ENCODE data around the gene NPAS3. TPM values are rescaled to one million over a fixed set of nuclear protein-coding genes. Genes with fewer than 3 reads are reported as not detected.

Gene NPAS3
- total RNA-seq, 6 experiments from 2014 or later, result 0.11 to 0.83 (median 0.21) TPM; not detected in 2

DNA sequence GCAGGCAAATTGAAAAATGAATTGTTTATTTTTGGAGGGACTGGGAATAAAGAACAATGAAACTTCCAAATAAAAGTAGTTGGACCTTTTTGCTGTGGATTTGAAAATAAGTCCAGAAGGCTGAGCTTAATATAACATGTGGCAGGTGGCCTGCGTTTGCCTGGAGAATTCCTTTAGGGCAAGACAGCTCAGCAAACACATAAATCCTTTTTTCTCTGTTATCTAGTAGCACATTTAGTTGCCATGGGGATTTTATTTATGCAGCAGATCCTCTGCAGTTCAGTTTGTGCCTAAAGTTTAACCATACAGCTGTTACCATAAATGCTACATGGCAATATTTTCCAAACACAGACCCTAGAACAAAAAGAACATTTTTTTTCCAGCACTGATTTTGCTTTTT is 180.0 kb downstream of the NPAS3 start:
- no peak for TF ChIP-seq POLR2A (IDR thresholded peaks at IDR 0.05)
- TF ChIP-seq, protein P1, sequence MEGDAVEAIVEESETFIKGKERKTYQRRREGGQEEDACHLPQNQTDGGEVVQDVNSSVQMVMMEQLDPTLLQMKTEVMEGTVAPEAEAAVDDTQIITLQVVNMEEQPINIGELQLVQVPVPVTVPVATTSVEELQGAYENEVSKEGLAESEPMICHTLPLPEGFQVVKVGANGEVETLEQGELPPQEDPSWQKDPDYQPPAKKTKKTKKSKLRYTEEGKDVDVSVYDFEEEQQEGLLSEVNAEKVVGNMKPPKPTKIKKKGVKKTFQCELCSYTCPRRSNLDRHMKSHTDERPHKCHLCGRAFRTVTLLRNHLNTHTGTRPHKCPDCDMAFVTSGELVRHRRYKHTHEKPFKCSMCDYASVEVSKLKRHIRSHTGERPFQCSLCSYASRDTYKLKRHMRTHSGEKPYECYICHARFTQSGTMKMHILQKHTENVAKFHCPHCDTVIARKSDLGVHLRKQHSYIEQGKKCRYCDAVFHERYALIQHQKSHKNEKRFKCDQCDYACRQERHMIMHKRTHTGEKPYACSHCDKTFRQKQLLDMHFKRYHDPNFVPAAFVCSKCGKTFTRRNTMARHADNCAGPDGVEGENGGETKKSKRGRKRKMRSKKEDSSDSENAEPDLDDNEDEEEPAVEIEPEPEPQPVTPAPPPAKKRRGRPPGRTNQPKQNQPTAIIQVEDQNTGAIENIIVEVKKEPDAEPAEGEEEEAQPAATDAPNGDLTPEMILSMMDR (IDR thresholded peaks at IDR 0.05), result no peak
- 17% methylated on average over 1 of the region's 1 CpG for WGBS (ENCODE audit: insufficient coverage, low coverage, low lambda C conversion rate, missing lambda C conversion rate)
- intact Hi-C loops (cut with DNase I), result no loop called here
- H3K27me3 ChIP-seq, result no peaks in the 10 kb centered on the region
- H3K36me3 ChIP-seq, result no peaks in the 10 kb centered on the region
- no peak overlapping the region for H3K27ac ChIP-seq
- no peaks in the 10 kb centered on the region for H3K9me3 ChIP-seq
- H3K4me1 ChIP-seq, result no peaks in the 10 kb centered on the region
- DNase-seq (no peak), ATAC-seq (no peak)
- H3K4me3 ChIP-seq, result no peak overlapping the region

DNA sequence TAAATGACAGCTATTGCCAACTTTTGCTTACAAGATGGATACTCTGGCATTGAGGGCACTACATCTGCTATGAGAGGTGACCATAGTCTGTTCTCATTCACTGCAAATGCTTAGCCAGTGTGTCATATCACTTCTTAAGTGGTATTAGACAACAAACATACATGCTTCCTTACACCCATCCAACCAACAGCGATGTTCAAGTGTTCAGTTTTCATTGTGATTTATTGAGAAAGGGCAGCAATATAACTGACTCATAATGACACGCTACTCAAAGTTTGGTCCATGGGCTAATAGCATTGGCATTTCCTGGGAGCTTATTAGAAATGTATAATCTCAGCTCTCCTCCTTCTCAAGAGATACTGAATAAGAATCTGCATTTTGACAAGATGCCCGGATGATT is 181.7 kb downstream of the NPAS3 start:
- ATAC-seq (no peak), DNase-seq (no peak)
- no peaks in the 10 kb centered on the region for H3K4me1 ChIP-seq
- H3K9me3 ChIP-seq, result no peaks in the 10 kb centered on the region
- intact Hi-C loops (cut with DNase I), result no loop called here
- WGBS (ENCODE audit: insufficient coverage, low coverage, low lambda C conversion rate, missing lambda C conversion rate), result 90% methylated on average over 3 of the region's 3 CpGs
- H3K27me3 ChIP-seq, result no peaks in the 10 kb centered on the region
- H3K36me3 ChIP-seq, result no peaks in the 10 kb centered on the region
- no peak overlapping the region for H3K27ac ChIP-seq
- no peak overlapping the region for H3K4me3 ChIP-seq
- TF ChIP-seq, protein P1 (IDR thresholded peaks at IDR 0.05), result no peak
- no peak for TF ChIP-seq POLR2A (IDR thresholded peaks at IDR 0.05)

- H3K4me1 ChIP-seq, result no peaks in the 10 kb centered on the region
- 49% methylated on average over 4 of the region's 4 CpGs for WGBS (ENCODE audit: insufficient coverage, low coverage, low lambda C conversion rate, missing lambda C conversion rate)
- no peak for ATAC-seq
- no peaks in the 10 kb centered on the region for H3K36me3 ChIP-seq
- H3K27me3 ChIP-seq, result no peaks in the 10 kb centered on the region
- no peak for DNase-seq
- H3K9me3 ChIP-seq, result no peaks in the 10 kb centered on the region
- no peak overlapping the region for H3K27ac ChIP-seq
- intact Hi-C loops (cut with DNase I), result no loop called here
- H3K4me3 ChIP-seq, result no peak overlapping the region
- TF ChIP-seq, protein P1 (IDR thresholded peaks at IDR 0.05), result no peak
- TF ChIP-seq POLR2A (IDR thresholded peaks at IDR 0.05), result no peak
Measured at GRCh38 chr14:33120966-33121365, 182.3 kb downstream of the NPAS3 start.

GRCh38 chr14:33123281-33123680 is 184.6 kb downstream of the NPAS3 start:
- ATAC-seq (no peak), DNase-seq (no peak)
- Histone ChIP-seq H3K4me1 (no peaks in the 10 kb centered on the region), H3K4me3 (no peak overlapping the region), H3K27ac (no peak overlapping the region), H3K36me3 (no peaks in the 10 kb centered on the region), H3K9me3 (no peaks in the 10 kb centered on the region), H3K27me3 (no peaks in the 10 kb centered on the region)
- TF ChIP-seq, protein P1 (IDR thresholded peaks at IDR 0.05), result no peak
- TF ChIP-seq POLR2A (IDR thresholded peaks at IDR 0.05), result no peak
- WGBS (ENCODE audit: insufficient coverage, low coverage, low lambda C conversion rate, missing lambda C conversion rate), result 65% methylated on average over 2 of the region's 2 CpGs
- intact Hi-C loops (cut with DNase I), result no loop called here

GRCh38 chr14:33126433-33126832 is 187.8 kb downstream of the NPAS3 start:
- 29% methylated on average over 1 of the region's 1 CpG for WGBS (ENCODE audit: insufficient coverage, low coverage, low lambda C conversion rate, missing lambda C conversion rate)
- Histone ChIP-seq H3K9me3 (no peaks in the 10 kb centered on the region), H3K36me3 (no peaks in the 10 kb centered on the region), H3K4me3 (no peak overlapping the region), H3K27ac (no peak overlapping the region), H3K4me1 (no peaks in the 10 kb centered on the region), H3K27me3 (no peaks in the 10 kb centered on the region)
- ATAC-seq, result no peak
- intact Hi-C loops (cut with DNase I), result no loop called here
- DNase-seq, result no peak
- TF ChIP-seq, protein P1 (IDR thresholded peaks at IDR 0.05), result no peak
- no peak for TF ChIP-seq POLR2A (IDR thresholded peaks at IDR 0.05)
